Measurements from ENCODE around the gene MCM8.

The MCM8 gene

GRCh38 chr20:5918856-5919625 lies 31.4 kb upstream of the MCM8 start:
- H3K4me1 ChIP-seq = peaks cover 7% of the 10 kb centered on the region
- no peaks in the 10 kb centered on the region for H3K27me3 ChIP-seq
- no peak for DNase-seq
- no peak overlapping the region for H3K4me3 ChIP-seq (ENCODE audit: low read depth, low read length)
- no peaks in the 10 kb centered on the region for H3K9me3 ChIP-seq
- H3K36me3 ChIP-seq = peaks cover 88% of the 10 kb centered on the region
- TF ChIP-seq CTCF (IDR thresholded peaks at IDR 0.05; ENCODE audit: low read depth, low read length) = no peak

GRCh38 chr20:5919626-5920544 lies 30.6 kb upstream of the MCM8 start:
- H3K9me3 ChIP-seq = no peaks in the 10 kb centered on the region
- TF ChIP-seq CTCF (IDR thresholded peaks at IDR 0.05; ENCODE audit: low read depth, low read length) = no peak
- DNase-seq = no peak
- peaks cover 88% of the 10 kb centered on the region for H3K36me3 ChIP-seq
- no peak overlapping the region for H3K4me3 ChIP-seq (ENCODE audit: low read depth, low read length)
- no peaks in the 10 kb centered on the region for H3K27me3 ChIP-seq
- H3K4me1 ChIP-seq = peaks cover 7% of the 10 kb centered on the region

- no peaks in the 10 kb centered on the region for H3K9me3 ChIP-seq
- no peak for TF ChIP-seq CTCF (IDR thresholded peaks at IDR 0.05; ENCODE audit: low read depth, low read length)
Measured at GRCh38 chr20:5920581-5920980, 29.9 kb upstream of the MCM8 start.

GRCh38 chr20:5923493-5923892 lies 27.0 kb upstream of the MCM8 start:
- no peak for TF ChIP-seq CTCF (IDR thresholded peaks at IDR 0.05; ENCODE audit: low read depth, low read length)
- peaks cover 67% of the 10 kb centered on the region for H3K36me3 ChIP-seq

More at GRCh38 chr20:5920581-5920980, 29.9 kb upstream of the MCM8 start:
- DNase-seq = no peak
- Histone ChIP-seq H3K36me3 (peaks cover 93% of the 10 kb centered on the region), H3K27me3 (no peaks in the 10 kb centered on the region), H3K4me3 (ENCODE audit: low read depth, low read length) (no peak overlapping the region), H3K4me1 (peaks cover 7% of the 10 kb centered on the region)

GRCh38 chr20:5925551-5925950 lies 24.9 kb upstream of the MCM8 start:
- DNase-seq = no peak
- H3K4me3 ChIP-seq (ENCODE audit: low read depth, low read length) = no peak overlapping the region
- H3K36me3 ChIP-seq = peaks cover 49% of the 10 kb centered on the region
- no peak for TF ChIP-seq CTCF (IDR thresholded peaks at IDR 0.05; ENCODE audit: low read depth, low read length)
- H3K4me1 ChIP-seq = peaks cover 16% of the 10 kb centered on the region
- H3K27me3 ChIP-seq = no peaks in the 10 kb centered on the region
- no peaks in the 10 kb centered on the region for H3K9me3 ChIP-seq

More at GRCh38 chr20:5923493-5923892, 27.0 kb upstream of the MCM8 start:
- no peak overlapping the region for H3K4me3 ChIP-seq (ENCODE audit: low read depth, low read length)
- DNase-seq = no peak
- H3K9me3 ChIP-seq = no peaks in the 10 kb centered on the region
- H3K4me1 ChIP-seq = peaks cover 12% of the 10 kb centered on the region
- H3K27me3 ChIP-seq = no peaks in the 10 kb centered on the region

All from BE2C (cell line).